ENCODE results near the gene GP1BB.

Gene GP1BB

GRCh38 chr22:19735665-19736510 is 12.5 kb downstream of the GP1BB start:
- TF ChIP-seq CTCF (IDR thresholded peaks at IDR 0.05; ENCODE audit: borderline replicate concordance, insufficient read depth, low read depth, low read length) = no peak
- H3K4me3 ChIP-seq (ENCODE audit: low read depth, low read length) = no peak overlapping the region

DNA sequence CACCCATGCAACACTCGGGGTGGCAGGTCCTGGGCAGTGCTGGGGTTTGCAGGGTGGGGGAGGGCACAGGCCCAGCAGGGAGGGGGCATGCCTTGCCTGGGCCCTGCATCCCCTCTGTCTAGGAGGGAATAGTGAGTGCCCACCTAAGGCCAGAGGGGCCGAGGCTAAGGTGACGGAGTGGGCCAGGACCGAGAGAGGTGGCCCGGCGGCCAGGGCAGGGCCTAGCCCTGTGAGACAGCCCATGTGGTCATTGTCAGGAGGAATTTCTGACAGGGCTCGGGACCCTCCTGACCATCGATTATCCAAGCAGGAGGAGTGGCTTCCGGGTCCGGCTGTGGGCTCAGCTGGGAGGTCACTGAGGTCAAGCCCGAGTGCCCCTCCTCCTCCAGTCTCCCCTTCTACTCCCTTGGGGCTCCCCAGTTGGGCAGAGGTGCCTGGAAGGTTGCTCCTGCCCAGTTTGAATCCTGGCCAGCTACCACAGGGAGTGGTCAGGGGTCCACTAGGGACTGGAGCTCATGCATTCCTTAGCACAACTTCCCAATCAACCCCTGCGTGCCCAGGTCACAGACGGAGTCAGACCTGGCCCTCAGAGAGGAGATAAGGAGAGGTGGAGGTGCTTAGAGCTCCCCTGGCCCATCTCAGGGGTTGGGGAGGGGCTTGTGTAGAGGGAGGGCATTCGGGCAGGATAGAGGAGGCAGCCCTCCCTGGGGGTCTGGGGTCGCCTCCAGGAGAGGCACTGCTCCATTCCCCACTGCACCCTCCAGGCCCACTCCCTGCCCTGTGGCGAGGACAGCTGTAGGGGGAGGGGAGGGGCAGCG is 14.7 kb downstream of the GP1BB start:
- H3K4me3 ChIP-seq (ENCODE audit: low read depth, low read length) = no peak overlapping the region
- TF ChIP-seq CTCF (IDR thresholded peaks at IDR 0.05; ENCODE audit: borderline replicate concordance, insufficient read depth, low read depth, low read length) = no peak

GRCh38 chr22:19738664-19739447 is 15.5 kb downstream of the GP1BB start:
- no peak for TF ChIP-seq CTCF (IDR thresholded peaks at IDR 0.05; ENCODE audit: borderline replicate concordance, insufficient read depth, low read depth, low read length)
- H3K4me3 ChIP-seq (ENCODE audit: low read depth, low read length) = no peak overlapping the region

DNA sequence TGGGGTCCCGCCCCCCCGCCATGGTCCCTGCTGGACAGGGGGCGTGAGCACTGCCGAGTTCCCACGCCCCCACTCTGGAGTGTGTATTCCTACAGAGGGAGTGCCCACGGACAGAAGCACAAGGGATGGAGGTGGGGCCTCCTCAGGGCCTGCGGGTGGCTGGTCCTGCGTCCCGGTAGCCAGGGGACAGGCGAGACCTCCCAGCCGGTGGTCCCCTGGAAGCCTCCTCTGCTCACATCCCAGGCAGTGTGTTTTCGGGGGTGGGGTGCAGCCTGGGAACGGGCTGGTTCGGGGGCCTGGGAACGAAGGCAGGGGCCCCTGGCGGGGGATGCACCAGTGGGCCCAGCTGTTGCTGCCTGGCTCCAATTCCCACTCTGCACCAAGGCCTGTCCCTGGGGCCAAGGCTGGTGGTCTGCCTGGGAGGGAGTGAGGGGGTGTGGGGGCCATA is 16.1 kb downstream of the GP1BB start:
- H3K4me3 ChIP-seq (ENCODE audit: low read depth, low read length) = no peak overlapping the region
- no peak for TF ChIP-seq CTCF (IDR thresholded peaks at IDR 0.05; ENCODE audit: borderline replicate concordance, insufficient read depth, low read depth, low read length)

DNA sequence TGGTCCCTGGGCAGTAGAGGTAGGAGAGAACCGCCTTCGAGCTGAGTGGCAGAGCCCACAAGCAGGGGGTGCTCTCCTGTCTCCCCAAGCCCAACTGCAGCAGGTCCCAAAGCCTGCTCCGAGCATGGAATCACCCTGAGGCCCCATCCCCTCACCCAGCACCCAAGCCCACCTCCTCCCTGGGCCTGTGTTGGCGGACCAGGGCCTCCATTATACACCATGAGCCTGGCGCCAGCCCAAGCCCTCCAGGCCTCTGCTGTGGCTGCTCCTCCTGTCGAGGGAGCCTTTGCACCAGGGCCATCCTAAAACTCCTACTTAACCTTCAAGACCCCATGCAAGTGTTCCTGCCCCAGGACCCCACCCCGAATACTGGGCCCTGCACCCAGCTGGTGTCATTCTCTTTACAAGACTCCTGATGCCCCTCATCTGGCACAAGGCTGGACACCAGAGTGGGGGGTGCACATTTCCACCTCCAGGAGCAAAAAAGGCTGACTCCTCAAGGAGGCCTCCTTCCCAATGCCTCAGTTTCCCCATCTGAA is 16.6 kb downstream of the GP1BB start:
- TF ChIP-seq CTCF (IDR thresholded peaks at IDR 0.05; ENCODE audit: borderline replicate concordance, insufficient read depth, low read depth, low read length) = no peak
- no peak overlapping the region for H3K4me3 ChIP-seq (ENCODE audit: low read depth, low read length)

DNA sequence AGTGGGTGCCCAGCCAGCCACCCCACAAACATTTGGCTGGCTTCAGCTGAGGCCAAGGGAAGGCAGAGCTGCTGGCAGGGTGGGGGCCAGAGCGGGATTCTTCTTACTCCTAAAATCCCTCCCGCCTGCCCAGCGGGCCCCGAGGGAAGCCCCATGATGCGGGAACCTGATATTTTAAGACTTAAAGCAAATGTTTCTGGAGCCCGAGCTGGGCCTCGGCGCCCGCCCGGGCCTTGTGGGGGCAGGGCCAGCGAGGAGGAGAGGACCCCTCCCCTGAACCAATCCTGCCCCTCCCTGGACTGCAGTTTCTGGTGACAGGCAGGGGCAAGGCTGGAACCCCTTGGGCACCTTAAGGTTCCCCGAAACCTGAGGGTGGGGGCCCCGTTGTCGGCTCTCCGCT is 17.2 kb downstream of the GP1BB start:
- no peak for TF ChIP-seq CTCF (IDR thresholded peaks at IDR 0.05; ENCODE audit: borderline replicate concordance, insufficient read depth, low read depth, low read length)
- no peak overlapping the region for H3K4me3 ChIP-seq (ENCODE audit: low read depth, low read length)
